ENCODE results near the gene TFF3.

The TFF3 gene

DNA sequence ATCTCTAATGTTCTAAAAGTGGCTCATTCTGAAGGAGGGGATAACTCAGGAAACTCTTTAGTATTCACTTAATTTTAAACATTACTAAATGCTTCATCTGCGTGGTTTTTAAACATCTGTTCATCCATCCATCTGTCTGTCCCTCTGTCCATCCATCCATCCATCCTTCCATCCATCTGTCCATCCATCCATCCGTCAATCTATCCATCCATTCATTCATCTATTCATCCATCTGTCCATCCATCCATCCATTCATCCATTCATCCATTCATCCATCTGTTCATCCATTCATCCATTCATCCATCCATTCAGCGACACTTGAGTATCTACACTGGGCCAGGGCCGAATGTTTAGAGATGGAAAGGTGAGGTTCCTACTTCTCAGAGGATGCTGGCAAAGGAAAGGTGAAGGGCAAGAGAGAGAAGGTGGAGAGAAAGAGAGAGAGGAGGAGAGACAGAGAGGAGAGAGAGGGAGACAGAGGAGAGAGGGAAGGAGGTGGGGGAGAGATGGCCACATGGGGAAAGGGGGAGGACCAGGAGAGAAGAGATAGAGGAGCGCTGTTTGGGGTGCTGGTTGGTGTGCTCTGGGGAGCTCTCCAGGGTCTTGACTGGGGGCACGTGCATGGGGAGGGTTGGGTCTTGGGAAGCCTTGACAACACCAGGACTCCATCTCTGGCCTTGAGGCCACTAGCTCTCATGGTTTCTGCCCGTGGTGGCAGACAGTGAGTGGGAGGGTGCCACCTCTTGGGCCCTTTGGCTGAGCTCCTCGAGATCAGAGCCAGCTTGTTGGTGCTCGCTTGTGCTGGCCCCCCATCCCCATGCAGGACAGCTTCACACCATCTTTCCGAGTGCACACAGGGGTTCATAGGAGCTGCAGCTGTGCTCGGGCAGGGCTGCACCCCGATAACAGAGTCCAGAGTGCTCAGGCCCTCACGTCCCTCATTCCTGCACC, 50.7 kb downstream of the TFF3 start:
- DNase-seq (ENCODE audit: low read depth, low spot score): no peak
- TF ChIP-seq, protein P1, sequence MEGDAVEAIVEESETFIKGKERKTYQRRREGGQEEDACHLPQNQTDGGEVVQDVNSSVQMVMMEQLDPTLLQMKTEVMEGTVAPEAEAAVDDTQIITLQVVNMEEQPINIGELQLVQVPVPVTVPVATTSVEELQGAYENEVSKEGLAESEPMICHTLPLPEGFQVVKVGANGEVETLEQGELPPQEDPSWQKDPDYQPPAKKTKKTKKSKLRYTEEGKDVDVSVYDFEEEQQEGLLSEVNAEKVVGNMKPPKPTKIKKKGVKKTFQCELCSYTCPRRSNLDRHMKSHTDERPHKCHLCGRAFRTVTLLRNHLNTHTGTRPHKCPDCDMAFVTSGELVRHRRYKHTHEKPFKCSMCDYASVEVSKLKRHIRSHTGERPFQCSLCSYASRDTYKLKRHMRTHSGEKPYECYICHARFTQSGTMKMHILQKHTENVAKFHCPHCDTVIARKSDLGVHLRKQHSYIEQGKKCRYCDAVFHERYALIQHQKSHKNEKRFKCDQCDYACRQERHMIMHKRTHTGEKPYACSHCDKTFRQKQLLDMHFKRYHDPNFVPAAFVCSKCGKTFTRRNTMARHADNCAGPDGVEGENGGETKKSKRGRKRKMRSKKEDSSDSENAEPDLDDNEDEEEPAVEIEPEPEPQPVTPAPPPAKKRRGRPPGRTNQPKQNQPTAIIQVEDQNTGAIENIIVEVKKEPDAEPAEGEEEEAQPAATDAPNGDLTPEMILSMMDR (IDR thresholded peaks at IDR 0.05; ENCODE audit: insufficient read depth, low read length, missing control alignments): no peak
- H3K4me3 ChIP-seq (ENCODE audit: low read depth, low read length): no peak overlapping the region
- POLR2A ChIA-PET: no interaction called here
- CTCF ChIA-PET: interaction anchor here (8.1 kb wide), 1 partner anchor 119 kb away, joined by 96 read pairs; no protein-coding TSS in a partner anchor

DNA sequence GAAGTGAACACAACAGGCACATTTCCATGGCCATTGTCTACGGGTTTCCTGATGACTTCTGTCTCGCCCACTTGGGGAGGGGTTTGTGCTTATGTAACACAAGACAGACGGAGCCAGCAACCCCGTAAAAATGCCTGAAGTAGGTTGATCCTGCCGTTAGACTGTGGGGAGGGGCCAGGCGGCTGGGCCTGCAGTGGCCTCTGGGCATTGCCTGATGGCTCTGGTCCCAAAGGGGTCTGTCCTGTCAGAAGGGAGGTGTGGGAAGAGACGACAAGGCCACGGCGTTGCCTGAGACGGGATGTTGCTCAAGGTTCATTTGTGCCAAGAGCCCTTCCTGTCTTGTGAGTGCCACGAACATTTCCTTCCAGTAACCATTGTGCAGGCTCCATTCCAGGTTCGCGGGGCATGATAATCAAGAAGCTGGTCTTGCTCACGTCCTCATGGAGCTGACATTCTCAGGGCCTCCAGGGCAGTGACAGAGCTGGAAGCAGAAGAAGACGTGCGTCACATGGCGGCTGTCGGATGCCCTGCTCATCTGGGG, 51.5 kb downstream of the TFF3 start:
- ChIA-PET POLR2A (no interaction called here), CTCF (interaction anchor here (8.1 kb wide), 1 partner anchor 118 kb away, joined by 96 read pairs; no protein-coding TSS in a partner anchor)
- TF ChIP-seq, protein P1 (IDR thresholded peaks at IDR 0.05; ENCODE audit: insufficient read depth, low read length, missing control alignments): no peak
- no peak for DNase-seq (ENCODE audit: low read depth, low spot score)
- no peak overlapping the region for H3K4me3 ChIP-seq (ENCODE audit: low read depth, low read length)

DNA sequence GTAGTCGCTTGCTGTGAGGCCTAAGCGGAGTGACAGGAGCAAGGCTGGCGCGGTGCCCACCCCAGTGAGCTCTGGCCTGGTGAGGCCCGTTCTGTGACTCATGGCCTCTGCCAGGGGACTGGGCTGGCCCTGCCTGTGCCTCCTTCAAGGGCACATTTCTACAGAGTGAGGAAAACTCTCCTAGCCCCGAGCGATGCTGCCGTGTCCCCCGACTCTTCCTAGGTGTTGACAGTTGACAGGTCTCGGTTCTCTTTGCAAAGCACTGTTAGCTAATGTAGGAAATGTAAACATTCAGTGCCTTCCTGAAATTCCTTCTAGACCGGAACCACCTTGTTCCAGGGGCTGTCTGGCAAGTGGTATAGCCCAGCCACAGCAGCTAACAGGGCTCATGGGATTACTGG, 52.4 kb downstream of the TFF3 start:
- no peak overlapping the region for H3K4me3 ChIP-seq (ENCODE audit: low read depth, low read length)
- DNase-seq (ENCODE audit: low read depth, low spot score): no peak
- ChIA-PET POLR2A (no interaction called here), CTCF (interaction anchor here (8.1 kb wide), 1 partner anchor 118 kb away, joined by 96 read pairs; no protein-coding TSS in a partner anchor)
- TF ChIP-seq, protein P1 (IDR thresholded peaks at IDR 0.05; ENCODE audit: insufficient read depth, low read length, missing control alignments): no peak

DNA sequence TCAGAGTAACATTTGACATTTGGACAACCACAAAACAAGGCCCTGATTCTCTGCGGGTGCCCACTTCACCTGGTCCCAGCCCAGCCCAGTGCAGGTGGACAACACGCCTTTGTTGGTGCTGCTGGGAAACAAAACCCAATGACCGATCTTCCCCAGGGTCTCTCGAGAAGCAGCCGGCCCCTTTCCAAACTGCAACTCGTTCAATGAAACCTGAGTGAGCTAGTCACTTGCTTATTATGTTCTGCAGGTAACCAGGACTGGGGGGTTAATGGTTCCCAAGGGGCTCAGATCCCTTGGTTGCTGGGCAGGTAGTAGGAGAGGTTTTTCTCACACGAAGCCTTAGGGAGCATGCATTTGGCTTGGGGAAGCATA, 53.4 kb downstream of the TFF3 start:
- no peak overlapping the region for H3K4me3 ChIP-seq (ENCODE audit: low read depth, low read length)
- TF ChIP-seq, protein P1 (IDR thresholded peaks at IDR 0.05; ENCODE audit: insufficient read depth, low read length, missing control alignments): no peak
- CTCF ChIA-PET: interaction anchor here (1.1 to 8.1 kb wide), 2 partner anchors 10 to 117 kb away, joined by 5 to 96 read pairs; no protein-coding TSS in a partner anchor
- DNase-seq (ENCODE audit: low read depth, low spot score): no peak
- POLR2A ChIA-PET: no interaction called here
